ENCODE results near the gene HDAC4. TPM values are rescaled to one million over a fixed set of nuclear protein-coding genes. Genes with fewer than 3 reads are reported as not detected.

Gene HDAC4
- total RNA-seq, 1 experiment from 2014 or later: 32.0 TPM

- no peak overlapping the region for H4K91ac ChIP-seq (ENCODE audit: insufficient read length, low read depth, low read length)
- Mint-ChIP-seq H3K27ac (no peak overlapping the region), H3K27me3 (ENCODE audit: low read depth) (no peaks in the 10 kb centered on the region), H3K9me3 (no peaks in the 10 kb centered on the region; a peak in 1 of 5 replicates), H3K4me3 (no peak overlapping the region), H3K36me3 (ENCODE audit: insufficient read depth in 1 of 3, low read depth in 3 of 3) (peaks cover 14 to 23% (median 17%) of the 10 kb centered on the region in 3 experiments), H3K4me1 (peaks cover 20 to 27% of the 10 kb centered on the region in 2 experiments)
- H3K27me3 ChIP-seq (ENCODE audit: insufficient read depth, low read length): no peaks in the 10 kb centered on the region
- no peak overlapping the region for H4K5ac ChIP-seq (ENCODE audit: insufficient read length, low read depth, low read length)
- no peak overlapping the region for H4K8ac ChIP-seq (replicated peaks; ENCODE audit: insufficient read length, low read depth, low read length)
- no peak overlapping the region for H2BK5ac ChIP-seq (ENCODE audit: insufficient read length, low read length)
- H3K9ac ChIP-seq (ENCODE audit: extremely low read depth, insufficient read length, low read length): no peak overlapping the region
- H3K4me2 ChIP-seq (ENCODE audit: insufficient read depth, insufficient read length, low read length): no peak overlapping the region
- no peak overlapping the region for H2BK12ac ChIP-seq (ENCODE audit: insufficient read length, low read depth, low read length)
- H3K18ac ChIP-seq (ENCODE audit: insufficient read length, low read depth, low read length): no peak overlapping the region
- WGBS (ENCODE audit: extremely low coverage, insufficient read length, low lambda C conversion rate): no CpG with 5 or more reads among the region's 17 CpGs
- H3K56ac ChIP-seq (ENCODE audit: insufficient read length, low read depth, low read length): no peak overlapping the region
- no peak overlapping the region for H2AK5ac ChIP-seq (ENCODE audit: insufficient read length, low read length)
- no peak overlapping the region for H3K4ac ChIP-seq (ENCODE audit: low read depth, low read length)
- H2AFZ ChIP-seq (ENCODE audit: low read length): no peak overlapping the region
- no peak overlapping the region for H3K14ac ChIP-seq (ENCODE audit: insufficient read depth, low read length)
- no peak overlapping the region for H3T11ph ChIP-seq (ENCODE audit: low read length)
- H3K23ac ChIP-seq (ENCODE audit: insufficient read length, low read depth, low read length): no peak overlapping the region
- H3K79me1 ChIP-seq (ENCODE audit: insufficient read depth, low read depth, low read length, poor library complexity, severe bottlenecking): peaks cover 10% of the 10 kb centered on the region
- H2BK120ac ChIP-seq (ENCODE audit: low read depth, low read length, poor library complexity, severe bottlenecking): no peak overlapping the region
- no peak overlapping the region for H3K27ac ChIP-seq (ENCODE audit: insufficient read length, low read depth, low read length)
- H3K79me2 ChIP-seq (ENCODE audit: insufficient read depth, low read length): peaks cover 19% of the 10 kb centered on the region; the same call in 1 of the 2 replicates
- no peak for DNase-seq
- H2BK15ac ChIP-seq (ENCODE audit: low read depth, low read length): no peak overlapping the region
- no peak overlapping the region for H2BK20ac ChIP-seq (ENCODE audit: low read depth, low read length, poor library complexity, severe bottlenecking)
- no peaks in the 10 kb centered on the region for H3K9me3 ChIP-seq (ENCODE audit: control insufficient read depth, low read depth, low read length)
- H3K4me1 ChIP-seq (ENCODE audit: insufficient read depth, low read length): no peaks in the 10 kb centered on the region
- no peaks in the 10 kb centered on the region for H4K20me1 ChIP-seq (ENCODE audit: control insufficient read depth, insufficient read depth, insufficient read length)
- H3K23me2 ChIP-seq (ENCODE audit: insufficient read length, low read depth, low read length, poor library complexity, severe bottlenecking): no peaks in the 10 kb centered on the region
- no peak for TF ChIP-seq CTCF (conservative IDR thresholded peaks at IDR 0.05)
These were observed 13.0 kb downstream of the HDAC4 start for GRCh38 chr2:239387811-239388210.
